Measurements from ENCODE around the gene GFOD1.

The GFOD1 gene

GRCh38 chr6:13413900-13414555 lies 73.4 kb downstream of the GFOD1 start:
- H4K20me1 ChIP-seq (ENCODE audit: insufficient read depth, low read length, poor library complexity, severe bottlenecking): no peaks in the 10 kb centered on the region
- H3K79me2 ChIP-seq (ENCODE audit: insufficient read depth, low read length): peaks cover 5% of the 10 kb centered on the region; the same call in 1 of the 2 replicates
- no peak for TF ChIP-seq EZH2phosphoT487 (IDR thresholded peaks at IDR 0.05; ENCODE audit: borderline replicate concordance)
- TF ChIP-seq, protein P1, sequence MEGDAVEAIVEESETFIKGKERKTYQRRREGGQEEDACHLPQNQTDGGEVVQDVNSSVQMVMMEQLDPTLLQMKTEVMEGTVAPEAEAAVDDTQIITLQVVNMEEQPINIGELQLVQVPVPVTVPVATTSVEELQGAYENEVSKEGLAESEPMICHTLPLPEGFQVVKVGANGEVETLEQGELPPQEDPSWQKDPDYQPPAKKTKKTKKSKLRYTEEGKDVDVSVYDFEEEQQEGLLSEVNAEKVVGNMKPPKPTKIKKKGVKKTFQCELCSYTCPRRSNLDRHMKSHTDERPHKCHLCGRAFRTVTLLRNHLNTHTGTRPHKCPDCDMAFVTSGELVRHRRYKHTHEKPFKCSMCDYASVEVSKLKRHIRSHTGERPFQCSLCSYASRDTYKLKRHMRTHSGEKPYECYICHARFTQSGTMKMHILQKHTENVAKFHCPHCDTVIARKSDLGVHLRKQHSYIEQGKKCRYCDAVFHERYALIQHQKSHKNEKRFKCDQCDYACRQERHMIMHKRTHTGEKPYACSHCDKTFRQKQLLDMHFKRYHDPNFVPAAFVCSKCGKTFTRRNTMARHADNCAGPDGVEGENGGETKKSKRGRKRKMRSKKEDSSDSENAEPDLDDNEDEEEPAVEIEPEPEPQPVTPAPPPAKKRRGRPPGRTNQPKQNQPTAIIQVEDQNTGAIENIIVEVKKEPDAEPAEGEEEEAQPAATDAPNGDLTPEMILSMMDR (conservative IDR thresholded peaks at IDR 0.05; ENCODE audit: low read length): no peak; the same call in 1 of the 2 replicates
- H3K9ac ChIP-seq (ENCODE audit: low read depth, low read length, poor library complexity, severe bottlenecking): no peak overlapping the region
- H2AFZ ChIP-seq (ENCODE audit: low read length): no peak overlapping the region
- no peak overlapping the region for H3K4me3 ChIP-seq (ENCODE audit: low read length, poor library complexity, severe bottlenecking)
- H3K9me2 ChIP-seq (replicated peaks; ENCODE audit: low read depth, low read length): no peaks in the 10 kb centered on the region
- no peaks in the 10 kb centered on the region for H3K27me3 ChIP-seq (ENCODE audit: insufficient read depth, low read length, poor library complexity, severe bottlenecking)
- H3K4me1 ChIP-seq (ENCODE audit: insufficient read depth, low read length, poor library complexity, severe bottlenecking): peaks cover 4% of the 10 kb centered on the region
- H3F3A ChIP-seq (ENCODE audit: low read depth): no peaks in the 10 kb centered on the region
- no peak overlapping the region for H3K4me2 ChIP-seq (ENCODE audit: low read depth, low read length, poor library complexity, severe bottlenecking)
- no peaks in the 10 kb centered on the region for H3K9me3 ChIP-seq (ENCODE audit: insufficient read depth, low read depth, low read length)
- 0 out of 2 replicates have a peak, but pooled peaks cover 4% of the 10 kb centered on the region for H3K36me3 ChIP-seq (ENCODE audit: insufficient read depth, low read length)

DNA sequence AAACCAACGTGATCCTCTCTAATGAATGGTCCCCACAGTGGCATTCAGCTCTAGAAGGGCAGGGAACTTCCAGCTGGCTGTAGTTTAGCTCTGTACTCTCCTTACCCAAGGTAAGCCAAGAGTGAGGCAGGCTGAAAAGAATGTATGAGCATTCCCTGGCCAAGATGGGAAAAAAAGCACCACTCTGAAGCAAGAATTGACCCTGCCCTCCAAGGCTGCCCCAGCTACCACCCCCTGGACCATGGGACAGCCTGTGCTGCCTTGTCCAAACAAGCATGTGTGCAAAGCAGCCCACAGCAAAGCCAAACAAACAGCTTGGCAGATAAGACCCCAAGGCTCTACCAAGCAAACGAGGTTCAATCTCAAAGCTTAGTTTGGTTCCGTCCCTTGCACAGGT lies 73.9 kb downstream of the GFOD1 start:
- Histone ChIP-seq H3K9ac (ENCODE audit: low read depth, low read length, poor library complexity, severe bottlenecking) (no peak overlapping the region), H3F3A (ENCODE audit: low read depth) (no peaks in the 10 kb centered on the region), H3K4me3 (ENCODE audit: low read length, poor library complexity, severe bottlenecking) (no peak overlapping the region), H3K4me2 (ENCODE audit: low read depth, low read length, poor library complexity, severe bottlenecking) (no peak overlapping the region), H3K27me3 (ENCODE audit: insufficient read depth, low read length, poor library complexity, severe bottlenecking) (no peaks in the 10 kb centered on the region), H3K36me3 (ENCODE audit: insufficient read depth, low read length) (0 out of 2 replicates have a peak, but pooled peaks cover 4% of the 10 kb centered on the region), H3K4me1 (ENCODE audit: insufficient read depth, low read length, poor library complexity, severe bottlenecking) (peaks cover 3% of the 10 kb centered on the region), H4K20me1 (ENCODE audit: insufficient read depth, low read length, poor library complexity, severe bottlenecking) (no peaks in the 10 kb centered on the region), H3K9me2 (replicated peaks; ENCODE audit: low read depth, low read length) (no peaks in the 10 kb centered on the region), H2AFZ (ENCODE audit: low read length) (no peak overlapping the region), H3K9me3 (ENCODE audit: insufficient read depth, low read depth, low read length) (no peaks in the 10 kb centered on the region), H3K79me2 (ENCODE audit: insufficient read depth, low read length) (peaks cover 5% of the 10 kb centered on the region; the same call in 1 of the 2 replicates)
- TF ChIP-seq, protein P1 (conservative IDR thresholded peaks at IDR 0.05; ENCODE audit: low read length): no peak
- TF ChIP-seq EZH2phosphoT487 (IDR thresholded peaks at IDR 0.05; ENCODE audit: borderline replicate concordance): no peak

GRCh38 chr6:13412639-13413465 lies 74.5 kb downstream of the GFOD1 start:
- Histone ChIP-seq H3K79me2 (ENCODE audit: insufficient read depth, low read length) (peaks cover 5% of the 10 kb centered on the region; the same call in 1 of the 2 replicates), H3F3A (ENCODE audit: low read depth) (no peaks in the 10 kb centered on the region), H2AFZ (ENCODE audit: low read length) (no peak overlapping the region), H3K9me2 (replicated peaks; ENCODE audit: low read depth, low read length) (no peaks in the 10 kb centered on the region), H3K4me1 (ENCODE audit: insufficient read depth, low read length, poor library complexity, severe bottlenecking) (peaks cover 3% of the 10 kb centered on the region), H3K9ac (ENCODE audit: low read depth, low read length, poor library complexity, severe bottlenecking) (no peak overlapping the region), H3K9me3 (ENCODE audit: insufficient read depth, low read depth, low read length) (no peaks in the 10 kb centered on the region), H3K4me3 (ENCODE audit: low read length, poor library complexity, severe bottlenecking) (no peak overlapping the region), H3K27me3 (ENCODE audit: insufficient read depth, low read length, poor library complexity, severe bottlenecking) (no peaks in the 10 kb centered on the region), H3K36me3 (ENCODE audit: insufficient read depth, low read length) (no peaks in the 10 kb centered on the region), H4K20me1 (ENCODE audit: insufficient read depth, low read length, poor library complexity, severe bottlenecking) (no peaks in the 10 kb centered on the region), H3K4me2 (ENCODE audit: low read depth, low read length, poor library complexity, severe bottlenecking) (no peak overlapping the region)
- TF ChIP-seq, protein P1 (conservative IDR thresholded peaks at IDR 0.05; ENCODE audit: low read length): no peak
- no peak for TF ChIP-seq EZH2phosphoT487 (IDR thresholded peaks at IDR 0.05; ENCODE audit: borderline replicate concordance)
